Measurements from ENCODE around the gene CLSTN2. TPM values are rescaled to one million over a fixed set of nuclear protein-coding genes. Genes with fewer than 3 reads are reported as not detected.

Gene CLSTN2
- polyA plus RNA-seq, 2 donors, result 0.20 TPM

GRCh38 chr3:140097874-140098635 is 163.1 kb downstream of the CLSTN2 start:
- Histone ChIP-seq H3K27me3 (ENCODE audit: control insufficient read depth in 1 of 2, insufficient read depth in 2 of 2, low read length in 2 of 2) (no peaks in the 10 kb centered on the region), H3K4me1 (ENCODE audit: control insufficient read depth in 2 of 2, insufficient read depth in 2 of 2, low read length in 1 of 2) (no peaks in the 10 kb centered on the region), H3K27ac (ENCODE audit: low read depth in 2 of 2, low read length in 1 of 2) (no peak overlapping the region), H3K36me3 (ENCODE audit: control insufficient read depth in 2 of 2, insufficient read depth in 2 of 2, low read length in 1 of 2) (no peaks in the 10 kb centered on the region), H3K4me3 (ENCODE audit: low read depth in 1 of 2, low read length in 2 of 2) (no peak overlapping the region), H3K9me3 (ENCODE audit: control insufficient read depth in 2 of 2, insufficient read depth in 1 of 2, low read depth in 1 of 2, low read length in 1 of 2) (no peaks in the 10 kb centered on the region)
- 78 to 83% methylated on average over 3 of the region's 3 CpGs for WGBS, 2 donors

GRCh38 chr3:140100479-140100878 is 165.5 kb downstream of the CLSTN2 start:
- Histone ChIP-seq H3K4me1 (ENCODE audit: control insufficient read depth in 2 of 2, insufficient read depth in 2 of 2, low read length in 1 of 2) (no peaks in the 10 kb centered on the region), H3K27me3 (ENCODE audit: control insufficient read depth in 1 of 2, insufficient read depth in 2 of 2, low read length in 2 of 2) (no peaks in the 10 kb centered on the region), H3K27ac (ENCODE audit: low read depth in 2 of 2, low read length in 1 of 2) (no peak overlapping the region), H3K36me3 (ENCODE audit: control insufficient read depth in 2 of 2, insufficient read depth in 2 of 2, low read length in 1 of 2) (no peaks in the 10 kb centered on the region), H3K9me3 (ENCODE audit: control insufficient read depth in 2 of 2, insufficient read depth in 1 of 2, low read depth in 1 of 2, low read length in 1 of 2) (no peaks in the 10 kb centered on the region), H3K4me3 (ENCODE audit: low read depth in 1 of 2, low read length in 2 of 2) (no peak overlapping the region)
- 87 to 92% methylated on average over 7 of the region's 7 CpGs for WGBS, 2 donors

GRCh38 chr3:140103166-140103565 is 168.2 kb downstream of the CLSTN2 start:
- Histone ChIP-seq H3K27ac (ENCODE audit: low read depth in 2 of 2, low read length in 1 of 2) (no peak overlapping the region), H3K36me3 (ENCODE audit: control insufficient read depth in 2 of 2, insufficient read depth in 2 of 2, low read length in 1 of 2) (no peaks in the 10 kb centered on the region)
- 53 to 60% methylated on average over 1 of the region's 1 CpG for WGBS, 2 donors

GRCh38 chr3:140103986-140104645 is 169.1 kb downstream of the CLSTN2 start:
- H3K36me3 ChIP-seq (ENCODE audit: control insufficient read depth in 2 of 2, insufficient read depth in 2 of 2, low read length in 1 of 2), result no peaks in the 10 kb centered on the region
- H3K4me1 ChIP-seq (ENCODE audit: control insufficient read depth in 2 of 2, insufficient read depth in 2 of 2, low read length in 1 of 2), result no peaks in the 10 kb centered on the region
- no peaks in the 10 kb centered on the region for H3K9me3 ChIP-seq (ENCODE audit: control insufficient read depth in 2 of 2, insufficient read depth in 1 of 2, low read depth in 1 of 2, low read length in 1 of 2)
- no peaks in the 10 kb centered on the region for H3K27me3 ChIP-seq (ENCODE audit: control insufficient read depth in 1 of 2, insufficient read depth in 2 of 2, low read length in 2 of 2)
- WGBS, 2 donors, result 69% methylated on average over 4 of the region's 4 CpGs
- H3K27ac ChIP-seq (ENCODE audit: low read depth in 2 of 2, low read length in 1 of 2), result no peak overlapping the region
- no peak overlapping the region for H3K4me3 ChIP-seq (ENCODE audit: low read depth in 1 of 2, low read length in 2 of 2)

More at GRCh38 chr3:140103166-140103565, 168.2 kb downstream of the CLSTN2 start:
- Histone ChIP-seq H3K27me3 (ENCODE audit: control insufficient read depth in 1 of 2, insufficient read depth in 2 of 2, low read length in 2 of 2) (no peaks in the 10 kb centered on the region), H3K4me3 (ENCODE audit: low read depth in 1 of 2, low read length in 2 of 2) (no peak overlapping the region), H3K9me3 (ENCODE audit: control insufficient read depth in 2 of 2, insufficient read depth in 1 of 2, low read depth in 1 of 2, low read length in 1 of 2) (no peaks in the 10 kb centered on the region), H3K4me1 (ENCODE audit: control insufficient read depth in 2 of 2, insufficient read depth in 2 of 2, low read length in 1 of 2) (no peaks in the 10 kb centered on the region)

GRCh38 chr3:140113996-140114788 is 179.2 kb downstream of the CLSTN2 start:
- H3K4me1 ChIP-seq (ENCODE audit: control insufficient read depth in 2 of 2, insufficient read depth in 2 of 2, low read length in 1 of 2), result no peaks in the 10 kb centered on the region
- 92% methylated on average over 3 of the region's 3 CpGs for WGBS, 2 donors
- peaks cover 0 to 2% of the 10 kb centered on the region in 2 donors for H3K27me3 ChIP-seq (ENCODE audit: control insufficient read depth in 1 of 2, insufficient read depth in 2 of 2, low read length in 2 of 2)
- no peaks in the 10 kb centered on the region for H3K36me3 ChIP-seq (ENCODE audit: control insufficient read depth in 2 of 2, insufficient read depth in 2 of 2, low read length in 1 of 2)
- no peak overlapping the region for H3K27ac ChIP-seq (ENCODE audit: low read depth in 2 of 2, low read length in 1 of 2)
- H3K9me3 ChIP-seq (ENCODE audit: control insufficient read depth in 2 of 2, insufficient read depth in 1 of 2, low read depth in 1 of 2, low read length in 1 of 2), result no peaks in the 10 kb centered on the region
- H3K4me3 ChIP-seq (ENCODE audit: low read depth in 1 of 2, low read length in 2 of 2), result no peak overlapping the region

GRCh38 chr3:140114789-140115080 is 179.8 kb downstream of the CLSTN2 start:
- Histone ChIP-seq H3K36me3 (ENCODE audit: control insufficient read depth in 2 of 2, insufficient read depth in 2 of 2, low read length in 1 of 2) (no peaks in the 10 kb centered on the region), H3K27ac (ENCODE audit: low read depth in 2 of 2, low read length in 1 of 2) (no peak overlapping the region), H3K27me3 (ENCODE audit: control insufficient read depth in 1 of 2, insufficient read depth in 2 of 2, low read length in 2 of 2) (peaks cover 0 to 2% of the 10 kb centered on the region in 2 donors), H3K4me1 (ENCODE audit: control insufficient read depth in 2 of 2, insufficient read depth in 2 of 2, low read length in 1 of 2) (no peaks in the 10 kb centered on the region), H3K4me3 (ENCODE audit: low read depth in 1 of 2, low read length in 2 of 2) (no peak overlapping the region), H3K9me3 (ENCODE audit: control insufficient read depth in 2 of 2, insufficient read depth in 1 of 2, low read depth in 1 of 2, low read length in 1 of 2) (no peaks in the 10 kb centered on the region)
- 53 to 65% methylated on average over 2 of the region's 2 CpGs for WGBS, 2 donors

GRCh38 chr3:140117096-140117526 is 182.1 kb downstream of the CLSTN2 start:
- no peak overlapping the region for H3K4me3 ChIP-seq (ENCODE audit: low read depth in 1 of 2, low read length in 2 of 2)
- H3K36me3 ChIP-seq (ENCODE audit: control insufficient read depth in 2 of 2, insufficient read depth in 2 of 2, low read length in 1 of 2), result no peaks in the 10 kb centered on the region
- H3K4me1 ChIP-seq (ENCODE audit: control insufficient read depth in 2 of 2, insufficient read depth in 2 of 2, low read length in 1 of 2), result no peaks in the 10 kb centered on the region
- H3K27ac ChIP-seq (ENCODE audit: low read depth in 2 of 2, low read length in 1 of 2), result no peak overlapping the region
- 44 to 46% methylated on average over 4 of the region's 4 CpGs for WGBS, 2 donors
- peaks cover 0 to 2% of the 10 kb centered on the region in 2 donors for H3K27me3 ChIP-seq (ENCODE audit: control insufficient read depth in 1 of 2, insufficient read depth in 2 of 2, low read length in 2 of 2)
- H3K9me3 ChIP-seq (ENCODE audit: control insufficient read depth in 2 of 2, insufficient read depth in 1 of 2, low read depth in 1 of 2, low read length in 1 of 2), result no peaks in the 10 kb centered on the region

- Histone ChIP-seq H3K36me3 (ENCODE audit: control insufficient read depth in 2 of 2, insufficient read depth in 2 of 2, low read length in 1 of 2) (no peaks in the 10 kb centered on the region), H3K27ac (ENCODE audit: low read depth in 2 of 2, low read length in 1 of 2) (no peak overlapping the region), H3K9me3 (ENCODE audit: control insufficient read depth in 2 of 2, insufficient read depth in 1 of 2, low read depth in 1 of 2, low read length in 1 of 2) (no peaks in the 10 kb centered on the region), H3K27me3 (ENCODE audit: control insufficient read depth in 1 of 2, insufficient read depth in 2 of 2, low read length in 2 of 2) (no peaks in the 10 kb centered on the region), H3K4me3 (ENCODE audit: low read depth in 1 of 2, low read length in 2 of 2) (no peak overlapping the region), H3K4me1 (ENCODE audit: control insufficient read depth in 2 of 2, insufficient read depth in 2 of 2, low read length in 1 of 2) (no peaks in the 10 kb centered on the region)
- WGBS, 2 donors, result 28% methylated on average over 3 of the region's 3 CpGs
Measured at GRCh38 chr3:140122183-140122582, 187.2 kb downstream of the CLSTN2 start.

- Histone ChIP-seq H3K27me3 (ENCODE audit: control insufficient read depth in 1 of 2, insufficient read depth in 2 of 2, low read length in 2 of 2) (no peaks in the 10 kb centered on the region), H3K27ac (ENCODE audit: low read depth in 2 of 2, low read length in 1 of 2) (no peak overlapping the region), H3K4me3 (ENCODE audit: low read depth in 1 of 2, low read length in 2 of 2) (no peak overlapping the region), H3K36me3 (ENCODE audit: control insufficient read depth in 2 of 2, insufficient read depth in 2 of 2, low read length in 1 of 2) (no peaks in the 10 kb centered on the region), H3K9me3 (ENCODE audit: control insufficient read depth in 2 of 2, insufficient read depth in 1 of 2, low read depth in 1 of 2, low read length in 1 of 2) (no peaks in the 10 kb centered on the region), H3K4me1 (ENCODE audit: control insufficient read depth in 2 of 2, insufficient read depth in 2 of 2, low read length in 1 of 2) (no peaks in the 10 kb centered on the region)
- 53 to 61% methylated on average over 1 of the region's 1 CpG for WGBS, 2 donors
Measured at GRCh38 chr3:140128217-140128616, 193.2 kb downstream of the CLSTN2 start.

Data from esophagus (tissue), 2 donors.